ENCODE results near the gene LYPD6.

Gene LYPD6

GRCh38 chr2:149410701-149411484, 80.5 kb downstream of the LYPD6 start:
- H3K27ac ChIP-seq (ENCODE audit: low read depth, low read length): no peak overlapping the region
- H3K4me3 ChIP-seq (ENCODE audit: low read length): no peak overlapping the region
- WGBS: 95% methylated on average over 6 of the region's 6 CpGs
- no peaks in the 10 kb centered on the region for H3K9me3 ChIP-seq (ENCODE audit: insufficient read depth, low read depth, low read length)
- H3K4me1 ChIP-seq (ENCODE audit: insufficient read depth, low read length): no peaks in the 10 kb centered on the region
- no peaks in the 10 kb centered on the region for H3K27me3 ChIP-seq (ENCODE audit: insufficient read depth, low read length)
- no peak overlapping the region for H3K9ac ChIP-seq (ENCODE audit: low read depth, low read length)
- H3K36me3 ChIP-seq (ENCODE audit: insufficient read depth, low read length): no peaks in the 10 kb centered on the region

- Histone ChIP-seq H3K4me3 (ENCODE audit: low read length) (no peak overlapping the region), H3K9ac (ENCODE audit: low read depth, low read length) (no peak overlapping the region), H3K36me3 (ENCODE audit: insufficient read depth, low read length) (no peaks in the 10 kb centered on the region), H3K27me3 (ENCODE audit: insufficient read depth, low read length) (no peaks in the 10 kb centered on the region), H3K9me3 (ENCODE audit: insufficient read depth, low read depth, low read length) (no peaks in the 10 kb centered on the region), H3K4me1 (ENCODE audit: insufficient read depth, low read length) (peaks cover 6% of the 10 kb centered on the region), H3K27ac (ENCODE audit: low read depth, low read length) (no peak overlapping the region)
- 88% methylated on average over 1 of the region's 2 CpGs for WGBS
Observed at GRCh38 chr2:149413487-149413886, 83.1 kb downstream of the LYPD6 start.

GRCh38 chr2:149415086-149415485, 84.7 kb downstream of the LYPD6 start:
- 90% methylated on average over 1 of the region's 1 CpG for WGBS
- no peak overlapping the region for H3K4me3 ChIP-seq (ENCODE audit: low read length)
- H3K4me1 ChIP-seq (ENCODE audit: insufficient read depth, low read length): peaks cover 6% of the 10 kb centered on the region
- H3K9ac ChIP-seq (ENCODE audit: low read depth, low read length): no peak overlapping the region
- H3K36me3 ChIP-seq (ENCODE audit: insufficient read depth, low read length): no peaks in the 10 kb centered on the region
- no peak overlapping the region for H3K27ac ChIP-seq (ENCODE audit: low read depth, low read length)
- no peaks in the 10 kb centered on the region for H3K9me3 ChIP-seq (ENCODE audit: insufficient read depth, low read depth, low read length)
- H3K27me3 ChIP-seq (ENCODE audit: insufficient read depth, low read length): no peaks in the 10 kb centered on the region

GRCh38 chr2:149418065-149418464, 87.7 kb downstream of the LYPD6 start:
- Histone ChIP-seq H3K27ac (ENCODE audit: low read depth, low read length) (no peak overlapping the region), H3K4me3 (ENCODE audit: low read length) (no peak overlapping the region), H3K36me3 (ENCODE audit: insufficient read depth, low read length) (no peaks in the 10 kb centered on the region), H3K4me1 (ENCODE audit: insufficient read depth, low read length) (peaks cover 6% of the 10 kb centered on the region), H3K27me3 (ENCODE audit: insufficient read depth, low read length) (no peaks in the 10 kb centered on the region), H3K9ac (ENCODE audit: low read depth, low read length) (no peak overlapping the region), H3K9me3 (ENCODE audit: insufficient read depth, low read depth, low read length) (no peaks in the 10 kb centered on the region)
- 87% methylated on average over 3 of the region's 5 CpGs for WGBS

- Histone ChIP-seq H3K9me3 (ENCODE audit: insufficient read depth, low read depth, low read length) (no peaks in the 10 kb centered on the region), H3K4me3 (ENCODE audit: low read length) (no peak overlapping the region), H3K27me3 (ENCODE audit: insufficient read depth, low read length) (no peaks in the 10 kb centered on the region), H3K9ac (ENCODE audit: low read depth, low read length) (no peak overlapping the region), H3K36me3 (ENCODE audit: insufficient read depth, low read length) (no peaks in the 10 kb centered on the region), H3K4me1 (ENCODE audit: insufficient read depth, low read length) (peaks cover 6% of the 10 kb centered on the region), H3K27ac (ENCODE audit: low read depth, low read length) (no peak overlapping the region)
- 89% methylated on average over 13 of the region's 13 CpGs for WGBS
Observed at GRCh38 chr2:149420053-149420963, 89.9 kb downstream of the LYPD6 start.

- Histone ChIP-seq H3K27ac (ENCODE audit: low read depth, low read length) (no peak overlapping the region), H3K27me3 (ENCODE audit: insufficient read depth, low read length) (no peaks in the 10 kb centered on the region), H3K36me3 (ENCODE audit: insufficient read depth, low read length) (no peaks in the 10 kb centered on the region), H3K4me3 (ENCODE audit: low read length) (no peak overlapping the region), H3K4me1 (ENCODE audit: insufficient read depth, low read length) (peaks cover 6% of the 10 kb centered on the region), H3K9ac (ENCODE audit: low read depth, low read length) (no peak overlapping the region), H3K9me3 (ENCODE audit: insufficient read depth, low read depth, low read length) (no peaks in the 10 kb centered on the region)
- WGBS: 90% methylated on average over 4 of the region's 4 CpGs
Observed at GRCh38 chr2:149421791-149422190, 91.4 kb downstream of the LYPD6 start.

GRCh38 chr2:149422337-149422990, 92.1 kb downstream of the LYPD6 start:
- WGBS: 94% methylated on average over 2 of the region's 2 CpGs
- no peak overlapping the region for H3K27ac ChIP-seq (ENCODE audit: low read depth, low read length)
- H3K9me3 ChIP-seq (ENCODE audit: insufficient read depth, low read depth, low read length): no peaks in the 10 kb centered on the region
- no peaks in the 10 kb centered on the region for H3K27me3 ChIP-seq (ENCODE audit: insufficient read depth, low read length)
- no peak overlapping the region for H3K9ac ChIP-seq (ENCODE audit: low read depth, low read length)
- no peak overlapping the region for H3K4me3 ChIP-seq (ENCODE audit: low read length)
- H3K4me1 ChIP-seq (ENCODE audit: insufficient read depth, low read length): peaks cover 6% of the 10 kb centered on the region
- H3K36me3 ChIP-seq (ENCODE audit: insufficient read depth, low read length): no peaks in the 10 kb centered on the region

GRCh38 chr2:149422991-149423338, 92.6 kb downstream of the LYPD6 start:
- no peaks in the 10 kb centered on the region for H3K9me3 ChIP-seq (ENCODE audit: insufficient read depth, low read depth, low read length)
- H3K9ac ChIP-seq (ENCODE audit: low read depth, low read length): no peak overlapping the region
- no peaks in the 10 kb centered on the region for H3K36me3 ChIP-seq (ENCODE audit: insufficient read depth, low read length)
- H3K4me3 ChIP-seq (ENCODE audit: low read length): no peak overlapping the region
- H3K27me3 ChIP-seq (ENCODE audit: insufficient read depth, low read length): no peaks in the 10 kb centered on the region
- H3K27ac ChIP-seq (ENCODE audit: low read depth, low read length): no peak overlapping the region
- H3K4me1 ChIP-seq (ENCODE audit: insufficient read depth, low read length): peaks cover 3% of the 10 kb centered on the region

- Histone ChIP-seq H3K27ac (ENCODE audit: low read depth, low read length) (no peak overlapping the region), H3K4me3 (ENCODE audit: low read length) (no peak overlapping the region)
Observed at GRCh38 chr2:149423630-149424029, 93.2 kb downstream of the LYPD6 start.

GRCh38 chr2:149427387-149427786, 97.0 kb downstream of the LYPD6 start:
- no peaks in the 10 kb centered on the region for H3K27me3 ChIP-seq (ENCODE audit: insufficient read depth, low read length)
- no peak overlapping the region for H3K4me3 ChIP-seq (ENCODE audit: low read length)
- no peaks in the 10 kb centered on the region for H3K9me3 ChIP-seq (ENCODE audit: insufficient read depth, low read depth, low read length)
- no peaks in the 10 kb centered on the region for H3K36me3 ChIP-seq (ENCODE audit: insufficient read depth, low read length)
- H3K27ac ChIP-seq (ENCODE audit: low read depth, low read length): no peak overlapping the region
- 87% methylated on average over 2 of the region's 3 CpGs for WGBS
- no peak overlapping the region for H3K9ac ChIP-seq (ENCODE audit: low read depth, low read length)
- H3K4me1 ChIP-seq (ENCODE audit: insufficient read depth, low read length): no peaks in the 10 kb centered on the region

More at GRCh38 chr2:149423630-149424029, 93.2 kb downstream of the LYPD6 start:
- Histone ChIP-seq H3K4me1 (ENCODE audit: insufficient read depth, low read length) (no peaks in the 10 kb centered on the region), H3K9ac (ENCODE audit: low read depth, low read length) (no peak overlapping the region), H3K9me3 (ENCODE audit: insufficient read depth, low read depth, low read length) (no peaks in the 10 kb centered on the region), H3K27me3 (ENCODE audit: insufficient read depth, low read length) (no peaks in the 10 kb centered on the region), H3K36me3 (ENCODE audit: insufficient read depth, low read length) (no peaks in the 10 kb centered on the region)
- 100% methylated on average over 4 of the region's 4 CpGs for WGBS

GRCh38 chr2:149428783-149429182, 98.4 kb downstream of the LYPD6 start:
- WGBS: 93% methylated on average over 2 of the region's 2 CpGs
- H3K27ac ChIP-seq (ENCODE audit: low read depth, low read length): no peak overlapping the region

More at GRCh38 chr2:149428783-149429182, 98.4 kb downstream of the LYPD6 start:
- Histone ChIP-seq H3K9ac (ENCODE audit: low read depth, low read length) (no peak overlapping the region), H3K36me3 (ENCODE audit: insufficient read depth, low read length) (no peaks in the 10 kb centered on the region), H3K27me3 (ENCODE audit: insufficient read depth, low read length) (no peaks in the 10 kb centered on the region), H3K9me3 (ENCODE audit: insufficient read depth, low read depth, low read length) (no peaks in the 10 kb centered on the region), H3K4me3 (ENCODE audit: low read length) (no peak overlapping the region), H3K4me1 (ENCODE audit: insufficient read depth, low read length) (no peaks in the 10 kb centered on the region)
